SIG-M5 (cell line): ENCODE results near the gene ARGLU1.

Experiments
- DNase-seq: peaks from one replicate; lab custom pipeline; 2025; lab: John Stamatoyannopoulos, UW

Gene ARGLU1

DNA sequence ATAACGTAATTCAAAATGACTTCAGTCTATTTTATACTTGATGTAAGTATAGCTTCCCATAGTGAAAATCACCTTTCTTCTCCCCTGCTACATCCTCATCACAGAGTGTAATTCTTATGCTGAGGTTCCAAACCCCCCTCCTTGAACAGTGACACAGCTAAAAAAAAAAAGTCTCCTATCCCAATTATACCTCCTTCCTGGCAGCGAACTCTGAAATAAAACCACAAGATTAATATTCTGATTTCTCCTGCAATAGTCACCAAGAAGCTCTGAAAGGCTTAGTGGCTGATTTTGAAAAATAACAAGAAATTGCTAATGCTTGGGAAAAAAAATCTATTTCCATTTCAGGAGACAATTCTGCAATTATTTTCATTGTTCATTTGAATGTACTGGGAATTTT lies 68.8 kb downstream of the ARGLU1 start:
- no peak for DNase-seq

DNA sequence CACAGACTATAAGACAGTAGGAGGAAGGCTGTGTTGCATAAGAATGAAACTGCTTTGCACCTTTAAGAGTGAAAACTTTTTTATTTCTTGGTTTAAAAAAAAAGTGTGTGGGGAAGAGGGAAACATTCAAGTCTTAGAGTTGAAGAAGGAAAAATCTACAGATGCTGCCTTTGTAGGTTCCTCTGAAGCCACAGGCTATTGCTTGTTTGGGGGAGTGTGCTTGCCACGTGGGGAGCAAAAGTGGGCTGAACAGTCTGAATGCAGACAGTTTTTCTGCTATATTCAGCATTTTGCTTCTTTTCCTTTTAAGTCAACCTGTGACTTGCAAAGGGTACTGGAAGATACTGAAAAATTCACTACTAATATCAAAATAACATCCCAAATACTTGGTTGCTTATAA lies 69.4 kb downstream of the ARGLU1 start:
- no peak for DNase-seq

DNA sequence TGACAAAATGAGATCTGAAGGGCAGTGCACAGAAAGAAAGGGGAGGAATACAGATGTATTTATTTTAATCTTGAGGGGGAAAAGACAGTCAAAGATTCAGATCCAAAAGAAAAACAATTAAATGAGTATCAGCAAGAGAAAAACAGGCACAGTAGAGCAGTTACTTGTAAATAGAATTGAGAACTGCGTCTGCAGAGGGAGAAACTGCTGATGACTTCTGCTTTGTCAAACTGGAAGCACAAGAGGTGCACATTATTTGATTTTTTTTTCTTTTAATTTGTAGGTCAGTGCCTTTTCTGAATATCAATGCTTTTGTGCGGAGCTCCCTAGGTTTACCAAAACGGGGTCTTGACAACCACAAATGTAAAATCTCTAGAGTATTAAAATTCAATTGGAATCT lies 69.8 kb downstream of the ARGLU1 start:
- no peak for DNase-seq

DNA sequence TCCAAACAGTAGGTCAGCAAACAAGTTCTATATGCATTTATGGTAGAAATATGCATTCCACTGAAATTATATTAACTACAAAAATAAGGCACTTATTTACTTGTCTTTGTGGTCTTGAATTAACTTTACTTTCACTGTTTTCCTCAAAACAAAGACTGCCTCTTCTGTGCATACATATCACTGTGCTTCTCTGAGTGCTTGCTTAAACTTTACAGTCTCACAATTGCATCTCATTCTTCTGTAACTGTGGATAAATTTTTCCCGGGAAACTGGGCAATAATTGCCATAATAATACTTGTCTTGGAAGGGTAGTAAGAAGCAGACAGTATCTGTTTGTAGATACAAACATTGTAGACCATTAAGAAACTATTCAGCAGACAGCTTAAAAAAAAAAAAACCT lies 70.9 kb downstream of the ARGLU1 start:
- no peak for DNase-seq

DNA sequence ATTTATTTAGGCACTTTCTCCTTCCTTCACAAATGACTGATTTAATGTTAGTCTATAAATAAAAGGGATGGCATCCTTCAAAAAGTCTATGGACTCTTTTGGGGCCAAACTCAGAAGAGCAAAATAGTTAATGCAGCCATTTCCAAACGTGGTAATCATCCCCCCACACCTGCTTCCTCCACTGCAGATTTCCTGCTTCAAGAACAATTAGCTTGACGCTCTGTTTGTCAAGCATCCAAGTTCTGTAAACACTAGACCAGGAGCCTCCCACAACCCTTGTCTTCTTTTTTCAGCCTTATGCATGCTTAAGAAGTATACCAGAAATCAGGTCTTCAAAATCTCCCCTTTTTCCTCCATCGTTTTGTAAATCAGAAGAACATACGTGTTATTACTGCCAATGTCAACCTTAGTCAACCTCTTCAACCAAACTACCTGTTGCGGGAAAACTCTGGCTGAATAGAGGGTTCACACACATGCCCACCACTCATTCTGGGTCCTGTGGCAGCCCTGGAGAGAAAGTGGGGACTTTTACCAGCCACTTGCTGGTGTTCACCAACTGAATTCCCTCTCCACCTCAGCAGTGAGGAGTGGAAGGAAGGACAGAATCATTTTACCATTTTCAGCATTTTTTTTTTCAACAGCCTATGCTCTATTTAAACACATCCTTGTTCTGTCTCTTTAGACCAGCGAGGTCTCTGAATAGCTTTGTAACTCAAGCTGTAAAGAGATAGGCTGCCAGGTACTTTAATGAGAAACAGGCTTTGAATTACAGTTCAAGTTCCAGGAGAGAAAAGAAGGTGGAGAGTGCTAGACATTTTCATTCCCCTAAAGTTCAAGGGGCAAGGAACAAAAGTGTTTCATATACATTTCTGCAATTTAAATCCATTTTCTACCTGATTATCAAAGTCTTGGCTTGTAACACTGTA lies 71.6 kb downstream of the ARGLU1 start:
- no peak for DNase-seq

DNA sequence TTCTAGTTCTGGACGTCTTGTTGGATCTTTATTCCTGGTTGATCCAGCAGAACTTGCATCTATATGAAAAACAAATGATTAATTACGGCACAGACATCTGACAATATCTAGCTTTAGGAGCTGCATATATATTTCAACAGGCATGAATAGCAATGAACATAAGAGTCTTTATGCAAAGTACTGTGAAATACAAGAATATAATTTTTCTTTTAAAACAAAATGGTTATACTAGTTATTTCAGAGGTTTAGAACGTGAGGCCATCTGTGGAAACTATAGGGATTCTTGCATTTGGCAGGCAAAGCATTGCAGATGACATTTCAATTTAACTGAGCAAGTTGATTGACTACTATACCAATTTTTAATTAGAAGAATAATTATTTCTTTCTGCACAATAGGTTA lies 73.0 kb downstream of the ARGLU1 start:
- no peak for DNase-seq

DNA sequence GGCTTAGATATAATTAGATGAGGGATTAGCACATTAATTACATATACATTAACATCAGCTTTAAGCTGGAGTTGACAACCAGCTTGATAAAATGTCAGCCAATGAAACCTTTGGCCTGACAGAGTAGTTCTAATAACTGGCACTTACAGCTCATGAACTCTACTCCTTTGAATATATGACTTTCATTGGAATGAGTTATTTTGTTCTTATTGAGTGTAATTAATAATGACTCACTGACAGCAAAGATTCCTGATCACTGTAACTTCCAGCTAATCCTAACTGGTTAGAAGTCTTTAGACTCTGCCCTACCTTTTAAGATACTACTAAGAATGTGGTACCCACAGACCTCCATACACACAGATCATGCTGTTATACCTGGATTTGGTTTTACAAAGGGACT lies 73.4 kb downstream of the ARGLU1 start:
- no peak for DNase-seq

DNA sequence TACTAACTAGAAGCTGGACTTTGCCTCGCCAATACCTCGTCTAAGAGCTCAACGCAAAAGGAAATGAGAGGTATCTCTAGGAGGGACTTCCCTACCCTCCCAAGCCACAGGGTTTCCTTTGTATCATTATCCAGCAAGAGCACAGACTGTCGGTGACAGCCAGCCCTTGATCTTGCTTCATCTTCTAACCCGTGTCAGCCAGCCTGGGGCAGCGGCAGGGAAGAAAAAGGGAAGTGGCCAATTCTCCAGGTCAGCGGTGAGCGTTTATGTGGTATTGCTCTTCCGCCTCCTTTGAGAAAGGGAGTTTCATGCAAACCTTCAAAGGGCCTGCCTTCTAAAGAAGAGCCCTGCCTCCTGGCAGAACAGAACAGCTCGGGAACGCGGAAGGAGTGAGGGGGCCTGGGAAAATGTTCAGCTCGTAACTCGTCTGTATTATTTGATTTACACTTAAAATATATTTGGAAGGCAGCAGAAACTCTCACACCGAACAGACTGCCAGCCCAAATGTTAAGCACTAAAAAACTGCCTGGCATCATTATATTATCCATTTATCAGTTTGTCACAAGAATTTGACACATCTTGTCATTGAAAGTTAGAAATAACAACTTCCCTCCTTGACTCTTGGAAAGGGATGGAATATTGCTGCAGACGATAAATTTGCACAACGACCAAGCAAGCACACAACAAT lies 74.3 kb downstream of the ARGLU1 start:
- peak; percentile 92 for DNase-seq

DNA sequence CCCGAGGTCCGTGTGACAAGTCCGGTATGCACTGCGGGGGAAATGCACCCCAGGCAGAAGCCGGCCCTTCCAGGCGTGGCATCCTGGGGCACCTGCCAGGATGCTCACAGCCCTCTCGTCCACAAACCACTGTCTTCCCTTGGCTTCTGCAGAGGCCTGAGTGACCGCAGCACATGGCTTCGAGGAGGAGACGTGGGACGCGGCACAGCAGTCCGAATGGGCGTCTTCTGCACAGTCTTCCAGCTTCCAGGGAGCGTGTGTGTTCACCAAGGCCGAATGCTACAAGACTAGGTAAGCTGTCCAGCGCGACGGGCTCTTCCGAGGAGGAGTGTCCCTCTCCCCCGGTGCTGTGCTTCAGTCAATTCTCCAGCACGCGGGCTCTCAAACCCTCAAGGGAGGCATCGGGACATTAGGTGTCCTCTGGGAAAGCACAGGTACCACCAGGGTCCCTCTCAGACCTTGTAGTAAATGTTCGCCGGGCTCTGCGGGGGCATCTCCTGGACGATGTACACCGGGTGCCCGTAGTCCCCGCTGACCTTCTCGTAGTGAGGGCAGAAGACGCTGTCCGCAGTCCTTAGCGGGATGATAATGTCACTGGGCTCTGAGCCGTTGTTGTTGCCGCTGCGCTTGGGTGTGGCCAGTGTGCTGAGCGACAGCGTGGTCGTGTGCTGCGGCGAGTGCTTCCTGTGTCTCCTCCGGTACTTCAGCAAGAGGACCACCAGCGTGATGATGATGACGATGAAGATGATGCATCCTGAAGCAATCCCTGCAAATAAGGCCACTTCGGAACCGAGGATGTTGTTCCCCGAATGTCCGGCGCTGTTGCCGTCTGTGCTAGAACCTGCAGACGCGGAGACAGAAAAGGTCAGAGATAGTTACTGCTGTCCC lies 75.1 kb downstream of the ARGLU1 start:
- no peak for DNase-seq

DNA sequence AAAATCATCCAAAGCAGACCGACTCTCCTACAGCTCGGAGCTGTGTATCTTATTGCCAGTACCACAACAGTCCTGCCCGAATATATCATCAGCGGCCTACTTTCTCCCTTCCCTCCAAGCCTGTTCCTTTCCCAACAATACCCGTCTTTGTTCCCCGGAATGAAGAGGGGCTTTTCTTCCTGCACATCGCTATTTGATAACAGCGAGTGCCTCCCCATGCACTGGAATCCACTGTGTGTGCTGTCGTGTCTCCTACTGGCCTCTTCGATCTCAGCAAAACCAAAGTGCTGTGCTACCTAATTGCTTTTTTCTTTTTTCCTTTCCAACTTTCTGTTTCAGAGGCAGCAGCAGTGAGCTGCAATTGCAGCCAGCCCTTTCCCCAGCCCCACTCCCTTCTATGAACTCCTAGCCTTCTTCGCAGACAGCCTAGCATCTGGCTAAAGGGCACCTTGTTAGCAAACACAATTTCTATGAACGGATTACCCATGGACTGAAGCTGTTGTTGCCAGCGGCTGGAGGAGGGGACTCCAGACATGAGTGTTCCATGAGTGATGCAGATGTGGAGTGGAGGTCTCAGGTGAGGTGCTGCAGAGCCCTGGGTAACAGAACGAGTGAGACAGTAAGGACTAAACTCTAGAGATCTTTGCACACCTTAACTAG lies 75.9 kb downstream of the ARGLU1 start:
- no peak for DNase-seq
